Pancreas (tissue), 10 donors: Measurements from ENCODE around the gene TTLL10. TPM values are rescaled to one million over a fixed set of nuclear protein-coding genes. Genes with fewer than 3 reads are reported as not detected.

ENCODE experiments used
- ATAC-seq, 4 donors: fragments of 200-7000 bp; cut with Tn5 transposase; one replicate each; pipeline versions ENCODE4 v1.8.0 to v1.9.1; 2020; ENCODE audit warnings: mild to moderate bottlenecking in 4 of 4, moderate library complexity in 4 of 4
- DNase-seq, 6 donors: peaks; one replicate each; pipeline ENCODE4 v3.0.0-alpha.2; 2020
- FAIRE-seq: peaks from 2 replicates; lab custom pipeline; 2012; peaks lifted over from hg19 to GRCh38; lab: Jason Lieb, UNC
- H3K27ac ChIP-seq, 4 donors: fragments of 200-600 bp; sonication (generic); 1 replicate in 3 of 4; 2 replicates in 1 of 4; pipeline versions ENCODE4 v1.5.0 to v1.8.0; 2020
- H3K27me3 ChIP-seq, 4 donors: fragments of 200-600 bp; one replicate each; pipeline ENCODE4 v1.8.0; 2021
- H3K36me3 ChIP-seq, 3 donors: fragments of 200-600 bp; sonication (generic) in 1 of 3; one replicate each; pipeline versions ENCODE4 v1.5.0 to v1.8.0; 2020 to 2021
- H3K4me1 ChIP-seq, 3 donors: fragments of 200-600 bp; one replicate each; pipeline ENCODE4 v1.8.0; 2021
- H3K4me3 ChIP-seq, 4 donors: fragments of 200-600 bp; sonication (generic) in 2 of 4; one replicate each; pipeline versions ENCODE4 v1.5.0 to v1.8.0; 2020 to 2021
- H3K9me3 ChIP-seq, 4 donors: fragments of 200-600 bp; one replicate each; pipeline ENCODE4 v1.8.0; 2021
- WGBS, 2 donors: extraction: QIAGEN DNeasy Blood & Tissue Kit; methylation state at CpG; one replicate each; pipeline ENCODE4 v1.1.7; 2013; 5-methylcytosine and 5-hydroxymethylcytosine counted together
- intact Hi-C, 3 donors: fragments of 100-400 bp; cut with DNase I; formaldehyde crosslinking; loops; one replicate each; pipeline versions ENCODE4 v1.11.1 to v1.14.2; 2022
- polyA plus RNA-seq, 2 donors: library from polyadenylated mRNA; stranded (reverse); fragments of 200-250 nt; gene quantifications; one replicate each; pipeline ENCODE4 v1.2.3, GENCODE V29; 2013
- total RNA-seq, 6 donors: library from RNA; stranded (reverse); fragmentation: NEBNext Ultra II Directional in 4 of 6; extraction: Animal tissue kit (Norgen Biotek cat#: 25700) in 4 of 6; gene quantifications; one replicate each; pipeline versions ENCODE4 v1.2.1 to v1.2.4, GENCODE V29; 2021 to 2023
- TF ChIP-seq, protein P1 (sequence below), 4 donors: fragments of 200-600 bp; sonication (generic) in 3 of 4; IDR thresholded peaks; one replicate each; pipeline versions ENCODE4 v1.5.0 to v1.8.0; 2021; ENCODE audit warnings: antibody characterized with exemption in 4 of 4
- donor health status: healthy with polysubstance abuse.
- donor health status: DM: no; HTN: no; CAD: no; lungs with moderate emphysema.
- donor health status: DM: no; HTN: no; CAD: no.
- donor health status: control.
- donor health status: control.
- donor health status: Bipolar disorder and iron deficiency.
- donor health status: DM: yes; HTN: yes; CAD: no.
- donor health status: DM: no; HTN: no; CAD: no.
- donor health status: DM: no; HTN: no; CAD: no.
- donor health status: DM: yes; HTN: yes; CAD: no.

The TTLL10 gene
- total and polyA plus RNA-seq, 8 donors = 0.20 to 1.6 (median 0.41) TPM; not detected in 1

DNA sequence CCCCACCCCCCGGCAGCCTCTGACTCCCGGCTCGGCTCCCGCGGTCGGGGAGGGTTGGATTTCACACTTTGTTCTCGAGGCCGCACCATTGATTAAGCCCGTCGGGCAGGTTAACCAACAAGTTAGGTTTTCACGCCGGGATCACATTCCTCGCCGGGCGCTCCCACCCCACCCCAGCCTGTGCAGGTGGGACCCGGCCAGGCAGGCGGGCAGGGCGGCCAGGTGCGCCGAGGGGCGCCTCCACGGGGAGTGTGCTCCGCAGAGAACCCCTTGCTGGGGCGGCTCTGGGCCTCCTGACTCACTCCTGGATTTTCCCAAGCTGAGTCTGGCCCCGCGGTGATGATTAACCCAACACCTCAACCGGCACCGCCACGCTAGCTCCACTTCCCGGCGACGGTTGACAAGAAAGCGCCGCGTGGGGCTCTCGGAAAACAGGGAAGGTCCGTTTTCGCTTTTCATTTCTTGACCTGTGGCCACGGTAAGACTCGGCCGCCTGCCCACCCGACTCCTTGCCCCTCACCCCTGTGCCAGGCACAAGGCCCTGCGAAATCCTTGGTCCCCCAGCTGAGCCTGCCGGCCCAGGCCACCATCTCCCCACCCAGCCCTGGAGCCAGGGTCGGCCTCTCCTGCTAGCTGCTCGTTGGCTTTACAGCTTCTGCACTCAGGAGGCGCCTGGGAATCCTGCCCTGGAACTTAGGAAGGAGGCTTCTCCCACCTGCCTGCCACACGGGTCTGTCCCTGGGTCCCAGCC, 8.8 kb upstream of the TTLL10 start:
- Histone ChIP-seq H3K27me3 (no peaks in the 10 kb centered on the region), H3K9me3 (no peaks in the 10 kb centered on the region), H3K36me3 (no peaks in the 10 kb centered on the region), H3K27ac (peak overlapping the region; percentile 89 to 96 (median 96)), H3K4me1 (peaks cover 5 to 14% (median 6%) of the 10 kb centered on the region in 3 donors), H3K4me3 (peak overlapping the region; percentile 43 to 85 (median 58))
- FAIRE-seq (no peak), DNase-seq (peak; percentile 68 to 90 (median 81)), ATAC-seq (peak; percentile 37 to 62 (median 52))
- intact Hi-C loops = no loop called here
- WGBS, 2 donors = 14% methylated on average over 47 to 48 of the region's 48 CpGs
- TF ChIP-seq, protein P1, sequence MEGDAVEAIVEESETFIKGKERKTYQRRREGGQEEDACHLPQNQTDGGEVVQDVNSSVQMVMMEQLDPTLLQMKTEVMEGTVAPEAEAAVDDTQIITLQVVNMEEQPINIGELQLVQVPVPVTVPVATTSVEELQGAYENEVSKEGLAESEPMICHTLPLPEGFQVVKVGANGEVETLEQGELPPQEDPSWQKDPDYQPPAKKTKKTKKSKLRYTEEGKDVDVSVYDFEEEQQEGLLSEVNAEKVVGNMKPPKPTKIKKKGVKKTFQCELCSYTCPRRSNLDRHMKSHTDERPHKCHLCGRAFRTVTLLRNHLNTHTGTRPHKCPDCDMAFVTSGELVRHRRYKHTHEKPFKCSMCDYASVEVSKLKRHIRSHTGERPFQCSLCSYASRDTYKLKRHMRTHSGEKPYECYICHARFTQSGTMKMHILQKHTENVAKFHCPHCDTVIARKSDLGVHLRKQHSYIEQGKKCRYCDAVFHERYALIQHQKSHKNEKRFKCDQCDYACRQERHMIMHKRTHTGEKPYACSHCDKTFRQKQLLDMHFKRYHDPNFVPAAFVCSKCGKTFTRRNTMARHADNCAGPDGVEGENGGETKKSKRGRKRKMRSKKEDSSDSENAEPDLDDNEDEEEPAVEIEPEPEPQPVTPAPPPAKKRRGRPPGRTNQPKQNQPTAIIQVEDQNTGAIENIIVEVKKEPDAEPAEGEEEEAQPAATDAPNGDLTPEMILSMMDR (IDR thresholded peaks at IDR 0.05) = no peak

GRCh38 chr1:1165485-1165884, 8.2 kb upstream of the TTLL10 start:
- H3K4me3 ChIP-seq = peak overlapping the region; percentile 43 to 85 (median 58)
- DNase-seq = peak in 3 of 6 donors; percentile 45 to 77 (median 56)

GRCh38 chr1:1165900-1166421, 7.7 kb upstream of the TTLL10 start:
- intact Hi-C loops = no loop called here
- Histone ChIP-seq H3K4me3 (peak overlapping the region in 3 of 4 donors; percentile 50 to 85 (median 66)), H3K9me3 (no peaks in the 10 kb centered on the region), H3K27me3 (no peaks in the 10 kb centered on the region), H3K36me3 (no peaks in the 10 kb centered on the region), H3K4me1 (peaks cover 5 to 14% (median 6%) of the 10 kb centered on the region in 3 donors), H3K27ac (peak overlapping the region; percentile 89 to 96 (median 96))
- FAIRE-seq (no peak), ATAC-seq (no peak), DNase-seq (peak in 3 of 6 donors; percentile 41 to 87 (median 58))
- WGBS, 2 donors = 32 to 34% methylated on average over 18 to 23 of the region's 23 CpGs
- TF ChIP-seq, protein P1 (IDR thresholded peaks at IDR 0.05) = no peak

More at GRCh38 chr1:1165485-1165884, 8.2 kb upstream of the TTLL10 start:
- no peak for FAIRE-seq
- H3K36me3 ChIP-seq = no peaks in the 10 kb centered on the region
- peaks cover 5 to 14% (median 6%) of the 10 kb centered on the region in 3 donors for H3K4me1 ChIP-seq
- TF ChIP-seq, protein P1 (IDR thresholded peaks at IDR 0.05) = no peak
- H3K27me3 ChIP-seq = no peaks in the 10 kb centered on the region
- ATAC-seq = peak in 1 of 4 donors; percentile 5
- H3K9me3 ChIP-seq = no peaks in the 10 kb centered on the region
- peak overlapping the region; percentile 89 to 96 (median 96) for H3K27ac ChIP-seq
- intact Hi-C loops = no loop called here
- WGBS, 2 donors = 9 to 18% methylated on average over 12 of the region's 12 CpGs

GRCh38 chr1:1166642-1167397, 6.9 kb upstream of the TTLL10 start:
- Histone ChIP-seq H3K27me3 (no peaks in the 10 kb centered on the region), H3K4me3 (peak overlapping the region in 2 of 4 donors; percentile 6 to 85), H3K27ac (no peak overlapping the region), H3K4me1 (peaks cover 5 to 14% (median 6%) of the 10 kb centered on the region in 3 donors), H3K36me3 (no peaks in the 10 kb centered on the region), H3K9me3 (no peaks in the 10 kb centered on the region)
- ATAC-seq = no peak
- FAIRE-seq = no peak
- intact Hi-C loops = no loop called here
- TF ChIP-seq, protein P1 (IDR thresholded peaks at IDR 0.05) = no peak
- DNase-seq = peak in 2 of 6 donors; percentile 48 to 83
- WGBS, 2 donors = 60 to 71% methylated on average over 41 to 44 of the region's 44 CpGs
